ENCODE results near the gene FILIP1L.

DNA sequence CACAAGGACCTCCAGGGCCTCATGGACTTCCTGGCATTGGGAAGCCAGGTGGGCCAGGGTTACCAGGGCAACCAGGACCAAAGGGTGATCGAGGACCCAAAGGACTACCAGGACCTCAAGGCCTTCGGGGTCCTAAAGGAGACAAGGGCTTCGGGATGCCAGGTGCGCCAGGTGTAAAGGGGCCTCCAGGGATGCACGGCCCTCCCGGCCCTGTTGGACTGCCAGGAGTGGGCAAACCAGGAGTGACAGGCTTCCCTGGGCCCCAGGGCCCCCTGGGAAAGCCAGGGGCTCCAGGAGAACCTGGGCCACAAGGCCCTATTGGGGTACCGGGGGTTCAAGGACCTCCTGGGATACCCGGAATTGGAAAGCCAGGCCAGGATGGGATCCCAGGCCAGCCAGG lies 319.8 kb downstream of the FILIP1L start:
- TF ChIP-seq, protein P1, sequence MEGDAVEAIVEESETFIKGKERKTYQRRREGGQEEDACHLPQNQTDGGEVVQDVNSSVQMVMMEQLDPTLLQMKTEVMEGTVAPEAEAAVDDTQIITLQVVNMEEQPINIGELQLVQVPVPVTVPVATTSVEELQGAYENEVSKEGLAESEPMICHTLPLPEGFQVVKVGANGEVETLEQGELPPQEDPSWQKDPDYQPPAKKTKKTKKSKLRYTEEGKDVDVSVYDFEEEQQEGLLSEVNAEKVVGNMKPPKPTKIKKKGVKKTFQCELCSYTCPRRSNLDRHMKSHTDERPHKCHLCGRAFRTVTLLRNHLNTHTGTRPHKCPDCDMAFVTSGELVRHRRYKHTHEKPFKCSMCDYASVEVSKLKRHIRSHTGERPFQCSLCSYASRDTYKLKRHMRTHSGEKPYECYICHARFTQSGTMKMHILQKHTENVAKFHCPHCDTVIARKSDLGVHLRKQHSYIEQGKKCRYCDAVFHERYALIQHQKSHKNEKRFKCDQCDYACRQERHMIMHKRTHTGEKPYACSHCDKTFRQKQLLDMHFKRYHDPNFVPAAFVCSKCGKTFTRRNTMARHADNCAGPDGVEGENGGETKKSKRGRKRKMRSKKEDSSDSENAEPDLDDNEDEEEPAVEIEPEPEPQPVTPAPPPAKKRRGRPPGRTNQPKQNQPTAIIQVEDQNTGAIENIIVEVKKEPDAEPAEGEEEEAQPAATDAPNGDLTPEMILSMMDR (IDR thresholded peaks at IDR 0.05; ENCODE audit: borderline replicate concordance, extremely low read depth, low read length, poor library complexity, severe bottlenecking) = no peak
- TF ChIP-seq EZH2 (IDR thresholded peaks at IDR 0.05; ENCODE audit: borderline replicate concordance, low read depth, low read length, severe bottlenecking) = no peak
